ENCODE results near the gene PTCD2.
"Not testable (repeated sequence)": the region's sequence is repeated elsewhere in the genome, so short reads cannot be mapped to it uniquely, and the experiment has no call there.

The PTCD2 gene

GRCh38 chr5:72383726-72384125 is 63.6 kb downstream of the PTCD2 start:
- no peak for DNase-seq

GRCh38 chr5:72386639-72387038 is 66.5 kb downstream of the PTCD2 start:
- no peak for DNase-seq

GRCh38 chr5:72387985-72388384 is 67.8 kb downstream of the PTCD2 start:
- no peak for DNase-seq

GRCh38 chr5:72388646-72389045 is 68.5 kb downstream of the PTCD2 start:
- DNase-seq = no peak

GRCh38 chr5:72390836-72391235 is 70.7 kb downstream of the PTCD2 start:
- no peak for DNase-seq

GRCh38 chr5:72392326-72392733 is 72.2 kb downstream of the PTCD2 start:
- DNase-seq = no peak

GRCh38 chr5:72393052-72393451 is 72.9 kb downstream of the PTCD2 start:
- DNase-seq = no peak

- DNase-seq = peak; percentile 4
Measured at GRCh38 chr5:72394688-72395087, 74.5 kb downstream of the PTCD2 start.

GRCh38 chr5:72397836-72398235 is 77.7 kb downstream of the PTCD2 start:
- no peak for DNase-seq

GRCh38 chr5:72400950-72401349 is 80.8 kb downstream of the PTCD2 start:
- no peak for DNase-seq

- DNase-seq = no peak
Measured at GRCh38 chr5:72402381-72402890, 82.3 kb downstream of the PTCD2 start.

GRCh38 chr5:72402959-72403628 is 82.9 kb downstream of the PTCD2 start:
- no peak for DNase-seq

GRCh38 chr5:72404771-72405170 is 84.6 kb downstream of the PTCD2 start:
- DNase-seq = not testable (repeated sequence)

GRCh38 chr5:72407078-72407477 is 86.9 kb downstream of the PTCD2 start:
- no peak for DNase-seq

- no peak for DNase-seq
Measured at GRCh38 chr5:72407541-72407940, 87.4 kb downstream of the PTCD2 start.

GRCh38 chr5:72408127-72408526 is 88.0 kb downstream of the PTCD2 start:
- no peak for DNase-seq

GRCh38 chr5:72408603-72409002 is 88.4 kb downstream of the PTCD2 start:
- no peak for DNase-seq

GRCh38 chr5:72410688-72411295 is 90.6 kb downstream of the PTCD2 start:
- DNase-seq = no peak

GRCh38 chr5:72412283-72413055 is 92.3 kb downstream of the PTCD2 start:
- DNase-seq = no peak

GRCh38 chr5:72415616-72416325 is 95.6 kb downstream of the PTCD2 start:
- no peak for DNase-seq

GRCh38 chr5:72417333-72418062 is 97.3 kb downstream of the PTCD2 start:
- DNase-seq = no peak

All from KG1 (cell line).